ENCODE data around the gene CLASP2.

Gene CLASP2

GRCh38 chr3:33687406-33688010, 30.5 kb downstream of the CLASP2 start:
- H3K36me3 ChIP-seq (ENCODE audit: insufficient read depth, low read length) = peaks cover 32% of the 10 kb centered on the region; the same call in 1 of the 2 replicates
- H3K9ac ChIP-seq (ENCODE audit: low read depth, low read length) = no peak overlapping the region
- DNase-seq = no peak
- no peak overlapping the region for H3K27ac ChIP-seq (ENCODE audit: low read length)
- no peak overlapping the region for H3K4me3 ChIP-seq (ENCODE audit: low read depth in 1 of 2, low read length in 2 of 2)
- ATAC-seq (ENCODE audit: insufficient read depth, low read depth) = no peak
- H2AFZ ChIP-seq (ENCODE audit: low read depth, low read length) = no peak overlapping the region
- H3K9me3 ChIP-seq (ENCODE audit: insufficient read depth, low read length, severe bottlenecking) = no peaks in the 10 kb centered on the region
- no peak overlapping the region for H3K4me2 ChIP-seq (ENCODE audit: insufficient read depth, low read length)
- H3K27me3 ChIP-seq (ENCODE audit: insufficient read depth, low read length, poor library complexity) = no peaks in the 10 kb centered on the region
- H4K20me1 ChIP-seq (ENCODE audit: insufficient read depth, low read length) = no peaks in the 10 kb centered on the region
- H3K79me2 ChIP-seq (ENCODE audit: insufficient read depth, low read length) = peaks cover 7% of the 10 kb centered on the region; the same call in 1 of the 2 replicates
- no peaks in the 10 kb centered on the region for H3K4me1 ChIP-seq (ENCODE audit: insufficient read depth, low read length)
- TF ChIP-seq EZH2 (IDR thresholded peaks at IDR 0.05; ENCODE audit: borderline replicate concordance, low read depth, low read length, severe bottlenecking) (no peak), CTCF (IDR thresholded peaks at IDR 0.05; ENCODE audit: borderline replicate concordance, extremely low read depth, low read length, poor library complexity, severe bottlenecking) (no peak)

- TF ChIP-seq CTCF (IDR thresholded peaks at IDR 0.05; ENCODE audit: borderline replicate concordance, extremely low read depth, low read length, poor library complexity, severe bottlenecking) = no peak
- TF ChIP-seq EZH2 (IDR thresholded peaks at IDR 0.05; ENCODE audit: borderline replicate concordance, low read depth, low read length, severe bottlenecking) = no peak
- Histone ChIP-seq H3K36me3 (ENCODE audit: insufficient read depth, low read length) (peaks cover 57% of the 10 kb centered on the region; the same call in 1 of the 2 replicates), H3K4me1 (ENCODE audit: insufficient read depth, low read length) (no peaks in the 10 kb centered on the region), H3K79me2 (ENCODE audit: insufficient read depth, low read length) (no peaks in the 10 kb centered on the region), H3K9me3 (ENCODE audit: insufficient read depth, low read length, severe bottlenecking) (peaks cover 12% of the 10 kb centered on the region), H2AFZ (ENCODE audit: low read depth, low read length) (no peak overlapping the region), H3K27me3 (ENCODE audit: insufficient read depth, low read length, poor library complexity) (no peaks in the 10 kb centered on the region), H4K20me1 (ENCODE audit: insufficient read depth, low read length) (no peaks in the 10 kb centered on the region), H3K9ac (ENCODE audit: low read depth, low read length) (no peak overlapping the region), H3K4me3 (ENCODE audit: low read depth in 1 of 2, low read length in 2 of 2) (no peak overlapping the region), H3K27ac (ENCODE audit: low read length) (no peak overlapping the region), H3K4me2 (ENCODE audit: insufficient read depth, low read length) (no peak overlapping the region)
- no peak for DNase-seq
- ATAC-seq (ENCODE audit: insufficient read depth, low read depth) = no peak
Measured at GRCh38 chr3:33682770-33683169, 35.3 kb downstream of the CLASP2 start.

- no peak overlapping the region for H2AFZ ChIP-seq (ENCODE audit: low read depth, low read length)
- ATAC-seq (ENCODE audit: insufficient read depth, low read depth) = no peak
- H3K27me3 ChIP-seq (ENCODE audit: insufficient read depth, low read length, poor library complexity) = no peaks in the 10 kb centered on the region
- no peaks in the 10 kb centered on the region for H3K79me2 ChIP-seq (ENCODE audit: insufficient read depth, low read length)
- peaks cover 56% of the 10 kb centered on the region; the same call in 1 of the 2 replicates for H3K36me3 ChIP-seq (ENCODE audit: insufficient read depth, low read length)
- TF ChIP-seq EZH2 (IDR thresholded peaks at IDR 0.05; ENCODE audit: borderline replicate concordance, low read depth, low read length, severe bottlenecking) (no peak), CTCF (IDR thresholded peaks at IDR 0.05; ENCODE audit: borderline replicate concordance, extremely low read depth, low read length, poor library complexity, severe bottlenecking) (no peak)
- H4K20me1 ChIP-seq (ENCODE audit: insufficient read depth, low read length) = no peaks in the 10 kb centered on the region
- no peak for DNase-seq
- no peak overlapping the region for H3K4me3 ChIP-seq (ENCODE audit: low read depth in 1 of 2, low read length in 2 of 2)
- no peaks in the 10 kb centered on the region for H3K4me1 ChIP-seq (ENCODE audit: insufficient read depth, low read length)
- H3K9ac ChIP-seq (ENCODE audit: low read depth, low read length) = no peak overlapping the region
- H3K4me2 ChIP-seq (ENCODE audit: insufficient read depth, low read length) = no peak overlapping the region
- peaks cover 12% of the 10 kb centered on the region for H3K9me3 ChIP-seq (ENCODE audit: insufficient read depth, low read length, severe bottlenecking)
- no peak overlapping the region for H3K27ac ChIP-seq (ENCODE audit: low read length)
Measured at GRCh38 chr3:33681667-33682066, 36.4 kb downstream of the CLASP2 start.

Data from DND-41 (cell line).